Right ventricle myocardium inferior (tissue), 1 donor: ENCODE measurements around the gene LENG9. TPM values are rescaled to one million over a fixed set of nuclear protein-coding genes. Genes with fewer than 3 reads are reported as not detected.
"Not testable (repeated sequence)": the region's sequence is repeated elsewhere in the genome, so short reads cannot be mapped to it uniquely, and the experiment has no call there.

Source experiments
- ATAC-seq: fragments of 200-7000 bp; cut with Tn5 transposase; one replicate; pipeline ENCODE4 v1.9.1; 2020; ENCODE audit warnings: mild to moderate bottlenecking, moderate library complexity
- DNase-seq: peaks from one replicate; pipeline ENCODE4 v3.0.0; 2021; ENCODE audit errors: missing footprints
- intact Hi-C: fragments of 100-400 bp; cut with DNase I; formaldehyde crosslinking; loops from one replicate; pipeline ENCODE4 v1.11.0; 2022
- long read RNA-seq: library from polyadenylated mRNA; unstranded; transcript quantifications from one replicate; pipeline ENCODE4 v2.0.0, GENCODE V29; 2021
- total RNA-seq: library from RNA; stranded (reverse); fragmentation: NEBNext Ultra II Directional; extraction: Animal tissue kit (Norgen Biotek cat#: 25700); gene quantifications from one replicate; pipeline ENCODE4 v1.2.1, GENCODE V29; 2021
- donor health status: DM: no; HTN: yes; CAD: no; lungs with severe emphysema.

The LENG9 gene
- total RNA-seq, result 1.8 TPM
- long read RNA-seq, result 0 reads

GRCh38 chr19:54463531-54464043 lies at the start of gene LENG9:
Gene LENG9, minus strand, starts transcription at chr19:54463778. Its CDS starts 252 bp downstream, at chr19:54463526.
- intact Hi-C loops, result loop anchor here (1.0 to 10.0 kb wide), 2 partner anchors 14 to 599 kb away; partner anchors contain the start of genes LENG8 and MYADM

DNA sequence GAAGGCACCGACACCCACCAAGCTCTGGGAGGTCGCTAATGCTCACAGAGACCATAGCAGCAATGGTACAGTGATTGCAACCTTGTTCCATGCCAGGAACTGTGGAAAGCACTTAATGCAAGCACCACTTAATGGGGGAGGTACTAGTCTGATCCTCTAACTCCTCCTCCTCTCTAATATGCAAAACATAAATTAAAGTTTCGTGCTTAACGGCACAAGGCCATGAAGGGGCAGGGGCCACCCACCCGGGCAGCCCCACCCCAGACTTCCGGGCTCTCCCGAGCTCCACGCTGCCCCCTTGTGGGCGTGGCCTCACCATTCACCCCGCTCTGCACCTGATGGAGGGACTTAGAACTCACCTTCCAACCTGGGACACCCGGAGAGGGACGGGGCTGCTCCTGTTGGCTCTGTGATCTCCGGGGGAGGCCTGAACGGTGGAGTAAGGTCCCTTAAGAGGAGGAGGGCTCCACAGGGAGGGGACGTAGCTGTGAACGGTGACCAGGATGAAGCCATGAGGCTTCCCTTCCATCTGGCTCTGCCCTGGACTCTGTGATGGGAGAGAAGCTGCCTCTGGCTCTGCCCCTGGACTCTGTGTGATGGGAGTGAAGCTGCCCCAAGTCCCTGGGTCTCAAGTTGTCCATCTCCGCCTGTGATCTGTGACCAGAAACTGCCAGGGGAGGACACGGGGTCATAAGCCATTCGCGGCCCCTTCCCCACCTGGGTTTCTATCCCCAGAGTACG lies 45.8 kb upstream of the LENG9 start:
- ATAC-seq, DNase-seq, intact Hi-C loops: not testable (repeated sequence)

More at GRCh38 chr19:54463531-54464043, at the start of gene LENG9:
- ATAC-seq (peak; percentile 79), DNase-seq (peak; percentile 99)

DNA sequence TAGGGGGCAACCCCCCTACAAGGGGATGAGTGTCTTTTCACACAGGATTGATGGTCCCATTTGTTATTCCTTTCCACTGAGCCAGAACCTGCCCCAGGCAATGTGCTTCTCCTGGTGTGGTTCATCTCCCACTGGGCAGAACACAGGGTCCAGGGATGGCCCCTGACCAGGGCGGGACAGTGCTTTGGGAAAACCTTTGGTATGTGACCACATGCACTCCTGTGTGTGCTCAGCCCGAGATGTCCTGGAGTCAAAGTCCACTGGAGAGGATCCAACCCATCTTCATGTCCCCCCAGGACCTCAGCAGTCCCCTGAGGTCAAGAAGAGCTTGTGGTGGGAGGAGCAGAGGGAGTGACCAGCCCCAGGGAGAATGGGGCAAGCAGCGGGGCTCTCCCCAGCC lies 44.9 kb upstream of the LENG9 start:
- ATAC-seq, DNase-seq, intact Hi-C loops: not testable (repeated sequence)

DNA sequence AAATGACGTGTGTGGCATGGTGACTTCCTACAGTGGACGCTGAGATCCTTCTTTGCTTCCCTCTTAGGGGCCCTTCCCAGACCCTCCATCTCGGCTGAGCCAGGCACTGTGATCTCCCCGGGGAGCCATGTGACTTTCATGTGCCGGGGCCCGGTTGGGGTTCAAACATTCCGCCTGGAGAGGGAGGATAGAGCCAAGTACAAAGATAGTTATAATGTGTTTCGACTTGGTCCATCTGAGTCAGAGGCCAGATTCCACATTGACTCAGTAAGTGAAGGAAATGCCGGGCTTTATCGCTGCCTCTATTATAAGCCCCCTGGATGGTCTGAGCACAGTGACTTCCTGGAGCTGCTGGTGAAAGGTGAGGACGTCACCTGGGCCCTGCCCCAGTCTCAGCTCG lies 44.2 kb upstream of the LENG9 start:
- ATAC-seq (no peak), DNase-seq (no peak)
- intact Hi-C loops, result no loop called here

DNA sequence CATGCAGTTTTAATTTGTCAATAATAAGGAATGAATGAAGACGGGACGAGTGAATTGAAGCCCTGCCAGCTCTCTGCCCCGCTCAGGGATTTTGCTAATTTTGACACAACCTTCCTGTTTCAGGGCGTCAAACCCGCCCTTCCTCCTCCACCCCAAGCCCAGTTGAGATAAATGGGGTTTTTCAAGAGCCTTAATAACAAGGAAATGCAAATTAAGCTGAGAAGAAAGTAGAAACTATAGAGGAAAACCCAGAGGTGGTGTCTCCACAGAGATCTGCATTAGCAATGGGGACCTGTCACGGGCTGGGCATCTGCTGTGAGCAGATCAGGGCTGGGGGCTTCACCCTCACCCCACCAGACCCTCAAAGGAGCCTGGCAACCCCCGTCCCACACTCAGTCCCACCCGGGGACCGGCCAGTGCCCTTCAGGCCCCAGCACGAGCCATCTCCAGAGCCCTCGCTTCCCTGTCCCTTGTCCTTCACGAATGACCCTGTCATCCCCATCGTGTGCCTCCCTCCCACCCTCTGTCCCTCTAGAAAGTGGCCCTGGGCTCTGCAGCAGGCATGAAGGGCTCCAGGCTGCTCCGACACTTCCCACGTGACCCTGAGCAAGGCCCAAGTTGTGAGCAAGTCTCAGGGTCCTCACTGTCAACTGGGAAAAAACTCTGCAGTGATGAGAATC lies 43.6 kb upstream of the LENG9 start:
- intact Hi-C loops, DNase-seq, ATAC-seq: not testable (repeated sequence)

GRCh38 chr19:54506079-54506478 lies 42.5 kb upstream of the LENG9 start:
- DNase-seq, result no peak
- no peak for ATAC-seq
- intact Hi-C loops, result no loop called here

DNA sequence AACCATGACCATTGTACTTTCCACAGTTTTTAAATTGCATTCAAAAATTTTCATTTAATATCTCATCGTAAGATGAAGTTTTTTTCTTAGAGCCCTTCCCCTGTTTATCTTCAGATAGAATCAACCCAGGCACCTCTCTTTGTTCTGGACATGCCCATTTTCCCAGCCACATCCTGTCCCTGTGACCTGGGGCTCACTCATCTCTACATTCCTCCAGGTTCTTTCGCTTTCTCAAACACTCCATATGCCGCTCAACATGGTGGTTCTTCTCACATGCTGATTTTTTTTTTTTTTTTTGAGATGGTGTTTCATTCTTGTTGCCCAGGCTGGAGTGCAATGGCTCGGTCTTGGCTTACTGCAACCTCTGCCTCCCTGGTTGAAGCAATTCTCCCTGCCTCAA lies 42.0 kb upstream of the LENG9 start:
- intact Hi-C loops, ATAC-seq, DNase-seq: not testable (repeated sequence)

DNA sequence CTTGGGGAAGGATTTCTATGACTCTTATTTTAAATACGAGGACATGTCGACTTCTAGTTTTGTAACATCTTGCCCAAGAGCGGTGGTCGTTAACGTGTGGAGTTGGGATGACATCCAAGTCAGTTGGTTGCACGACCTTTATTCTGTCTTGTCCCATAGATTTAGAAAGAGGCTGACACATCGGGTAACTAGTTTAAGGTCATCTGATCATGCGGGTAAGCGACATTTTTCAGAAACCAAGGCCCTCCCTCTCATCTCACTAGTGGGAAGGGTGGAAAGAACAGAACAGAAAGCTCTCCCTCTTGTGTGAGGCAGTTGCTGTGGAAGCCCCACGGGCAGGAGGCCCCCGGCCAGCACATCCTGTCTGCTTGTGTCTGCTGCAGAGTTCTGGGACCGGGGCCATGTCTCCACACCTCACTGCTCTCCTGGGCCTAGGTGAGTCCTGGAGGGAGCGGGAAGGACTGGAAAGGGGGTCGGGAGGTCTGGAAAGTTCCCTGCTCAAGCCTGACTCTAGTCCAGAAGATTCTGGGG lies 39.0 kb upstream of the LENG9 start, which contains the start of gene LAIR2:
Gene LAIR2 (plus strand): TSS at position 314 of the 531 bp plus-strand sequence. CDS start 88 bp downstream, at position 402.
- intact Hi-C loops, result no loop called here
- DNase-seq, result no peak

DNA sequence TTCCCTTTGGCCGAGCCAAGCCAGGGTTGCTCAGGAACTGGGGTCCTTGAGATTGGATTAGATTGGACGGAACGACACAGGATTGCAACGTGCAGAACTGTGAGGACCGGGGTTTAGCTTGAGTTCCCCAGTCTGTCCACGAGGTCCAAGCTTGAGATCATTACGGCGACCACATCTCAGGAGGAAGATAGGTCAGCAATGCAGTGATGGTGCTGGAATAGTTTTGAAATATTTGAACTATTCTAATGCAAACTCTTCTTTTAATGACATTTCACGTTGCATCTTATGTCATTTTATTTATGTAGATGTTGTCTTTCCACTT lies 34.8 kb upstream of the LENG9 start:
- intact Hi-C loops, DNase-seq, ATAC-seq: not testable (repeated sequence)

More for the DNA sequence above, 39.0 kb upstream of the LENG9 start, which contains the start of gene LAIR2:
- ATAC-seq, result no peak

DNA sequence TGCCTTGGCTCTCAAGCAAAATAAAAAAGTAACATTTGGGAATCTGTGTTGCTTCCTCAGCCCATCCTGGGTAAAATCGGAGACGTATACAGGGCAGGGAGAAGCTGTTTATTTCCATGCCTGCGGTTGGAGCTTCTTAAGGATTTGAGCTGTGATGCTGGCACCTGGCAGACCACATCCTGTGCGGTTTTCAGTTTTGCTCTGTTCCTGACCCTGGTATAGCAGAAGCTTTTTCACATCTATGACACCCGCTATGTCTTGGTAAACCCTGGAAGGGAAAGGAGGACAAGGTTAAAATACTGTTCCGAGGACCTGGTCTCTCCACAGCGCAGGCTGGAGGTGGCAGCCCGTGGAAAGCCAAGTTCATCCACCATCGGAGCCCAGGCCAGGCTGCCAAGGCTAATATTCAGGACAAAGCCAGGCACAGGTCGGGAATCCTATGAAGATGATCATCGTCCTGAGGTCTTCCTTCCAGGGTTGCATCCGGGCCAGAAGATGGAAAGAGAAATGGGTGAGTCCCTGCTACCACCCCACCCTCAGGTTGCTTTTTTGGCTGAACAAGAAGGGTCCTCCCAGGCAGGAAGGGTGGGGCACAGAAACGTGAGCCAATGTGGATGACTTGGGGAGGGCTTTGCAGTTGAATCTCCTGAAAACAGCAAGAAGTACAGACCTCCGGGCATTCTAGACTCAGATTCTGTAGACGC lies 34.3 kb upstream of the LENG9 start:
- intact Hi-C loops, ATAC-seq: not testable (repeated sequence)

DNA sequence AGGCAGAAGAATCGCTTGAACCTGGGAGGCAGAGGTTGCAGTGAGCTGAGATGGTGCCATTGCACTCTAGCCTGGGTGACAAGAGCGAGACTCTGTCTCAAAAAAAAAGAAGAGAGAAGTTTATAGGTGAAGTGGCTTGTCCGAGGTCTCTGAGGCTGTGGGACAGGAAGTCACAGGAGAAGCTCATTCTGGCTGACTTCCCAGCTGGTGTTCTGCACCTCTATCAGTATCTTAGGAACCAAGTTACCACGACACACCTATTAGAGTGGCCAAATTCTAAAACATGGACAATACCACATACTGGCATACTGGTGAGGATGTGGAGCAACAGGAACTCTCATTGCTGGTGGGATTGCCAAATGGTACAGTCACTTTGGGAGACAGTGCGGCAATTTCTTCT lies 31.7 kb upstream of the LENG9 start:
- ATAC-seq, intact Hi-C loops, DNase-seq: not testable (repeated sequence)

More for the DNA sequence above, 34.3 kb upstream of the LENG9 start:
- not testable (repeated sequence) for DNase-seq

DNA sequence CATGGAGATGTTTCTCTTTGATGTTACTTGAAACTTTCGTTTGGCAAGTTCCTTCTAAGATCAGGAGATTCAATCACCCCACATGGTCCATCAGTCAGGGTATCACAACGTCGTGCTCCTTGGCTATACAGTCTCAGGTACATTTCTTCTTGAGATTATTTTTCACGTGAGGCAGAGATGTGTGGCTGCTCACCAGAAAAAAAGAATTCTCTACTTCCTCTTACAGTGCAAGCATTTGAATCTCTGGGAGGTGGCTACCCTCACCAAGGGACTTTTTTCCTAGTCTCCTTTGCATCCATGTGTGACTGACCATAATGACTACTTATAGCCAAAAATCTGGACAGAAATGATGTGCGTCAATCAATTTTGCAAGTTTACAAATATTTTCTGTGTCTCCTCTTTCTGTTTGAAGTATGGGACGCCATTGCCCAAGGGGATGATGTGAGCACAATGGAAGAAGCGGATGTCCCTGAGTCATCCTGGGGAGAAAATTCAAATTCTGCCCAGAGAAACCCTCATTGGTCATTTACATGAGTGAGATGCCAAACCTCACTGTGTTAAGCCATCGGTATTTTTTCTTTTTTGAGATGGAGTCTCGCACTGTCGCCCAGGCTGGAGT lies 30.5 kb upstream of the LENG9 start:
- intact Hi-C loops, result no loop called here
- ATAC-seq (no peak), DNase-seq (no peak)

DNA sequence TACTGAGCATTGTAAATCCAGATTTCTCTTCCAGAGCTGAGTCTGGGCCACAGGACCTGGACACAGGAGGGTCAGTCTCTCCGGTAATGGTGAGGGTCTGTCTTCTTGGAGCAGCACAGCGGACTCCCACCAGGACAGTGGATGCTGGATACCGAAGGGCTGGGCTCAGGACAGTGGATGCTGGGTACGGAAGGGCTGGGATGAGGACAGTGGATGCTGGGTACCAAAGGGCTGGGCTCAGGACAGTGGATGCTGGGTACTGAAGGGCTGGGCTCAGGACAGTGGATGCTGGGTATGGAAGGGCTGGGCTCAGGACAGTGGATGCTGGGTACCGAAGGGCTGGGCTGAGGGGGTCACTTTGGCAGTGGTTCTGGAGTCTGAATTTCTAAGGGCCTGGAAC lies 29.5 kb upstream of the LENG9 start:
- intact Hi-C loops, DNase-seq, ATAC-seq: not testable (repeated sequence)

- intact Hi-C loops, result no loop called here
- no peak for DNase-seq
- ATAC-seq, result no peak
Observed at GRCh38 chr19:54492568-54492967, 29.0 kb upstream of the LENG9 start.

GRCh38 chr19:54489766-54490165 lies 26.2 kb upstream of the LENG9 start:
- intact Hi-C loops, result no loop called here
- DNase-seq (no peak), ATAC-seq (no peak)

GRCh38 chr19:54489341-54489740 lies 25.8 kb upstream of the LENG9 start:
- intact Hi-C loops, result no loop called here
- ATAC-seq (no peak), DNase-seq (no peak)

GRCh38 chr19:54485851-54486250 lies 22.3 kb upstream of the LENG9 start:
- no peak for DNase-seq
- intact Hi-C loops, result no loop called here
- no peak for ATAC-seq

- DNase-seq (no peak), ATAC-seq (no peak)
- intact Hi-C loops, result no loop called here
Observed at GRCh38 chr19:54484451-54484850, 20.9 kb upstream of the LENG9 start.
